H9 (cell line): ENCODE data around the gene FOXF2. TPM values are rescaled to one million over a fixed set of nuclear protein-coding genes. Genes with fewer than 3 reads are reported as not detected.

Source experiments
- DNase-seq: peaks from one replicate; pipeline ENCODE4 v3.0.0-alpha.2; 2017
- H2AFZ ChIP-seq: one replicate; pipeline ENCODE4 v1.6.1; 2013; ENCODE audit warnings: mild to moderate bottlenecking, low read length, control low read depth, moderate library complexity
- H2AK5ac ChIP-seq: 2 replicates; pipeline ENCODE4 v1.6.1; 2013; ENCODE audit warnings: low read length, control low read depth, mixed read lengths; ENCODE audit not compliant: insufficient read length
- H2BK120ac ChIP-seq: one replicate; pipeline ENCODE4 v1.6.1; 2013; ENCODE audit warnings: low read depth, mild to moderate bottlenecking, low read length, control low read depth, inconsistent platforms; ENCODE audit not compliant: poor library complexity, severe bottlenecking
- H2BK12ac ChIP-seq: 2 replicates; pipeline ENCODE4 v1.6.1; 2013; ENCODE audit warnings: low read length, control low read depth, mixed read lengths, low read depth; ENCODE audit not compliant: insufficient read length
- H2BK15ac ChIP-seq: 2 replicates; pipeline ENCODE4 v1.6.1; 2013; ENCODE audit warnings: low read depth, low read length, control low read depth
- H2BK20ac ChIP-seq: one replicate; pipeline ENCODE4 v1.6.1; 2013; ENCODE audit warnings: low read depth, mild to moderate bottlenecking, low read length, control low read depth, inconsistent platforms; ENCODE audit not compliant: poor library complexity, severe bottlenecking
- H2BK5ac ChIP-seq: 2 replicates; pipeline ENCODE4 v1.6.1; 2013; ENCODE audit warnings: low read length, control low read depth, mixed read lengths; ENCODE audit not compliant: insufficient read length
- H3K14ac ChIP-seq: 2 replicates; pipeline ENCODE4 v1.6.1; 2013; ENCODE audit warnings: low read length, control low read depth; ENCODE audit not compliant: insufficient read depth
- H3K18ac ChIP-seq: 2 replicates; pipeline ENCODE4 v1.6.1; 2013; ENCODE audit warnings: low read depth, mild to moderate bottlenecking, mixed read lengths, low read length, control low read depth; ENCODE audit not compliant: insufficient read length
- H3K23ac ChIP-seq: 2 replicates; pipeline ENCODE4 v1.6.1; 2013; ENCODE audit warnings: low read length, control low read depth, mixed read lengths, low read depth; ENCODE audit not compliant: insufficient read length
- H3K23me2 ChIP-seq: 2 replicates; pipeline ENCODE4 v1.6.1; 2013; ENCODE audit warnings: low read depth, mild to moderate bottlenecking, mixed read lengths, low read length, control low read depth; ENCODE audit not compliant: insufficient read length, poor library complexity, severe bottlenecking
- H3K27ac ChIP-seq: 2 replicates; pipeline ENCODE4 v1.5.1; 2013; ENCODE audit warnings: low read length, control low read depth, mixed read lengths, low read depth; ENCODE audit not compliant: insufficient read length
- H3K27me3 ChIP-seq: 2 replicates; pipeline ENCODE4 v1.6.1; 2013; ENCODE audit warnings: low read length, control low read depth, inconsistent platforms; ENCODE audit not compliant: insufficient read depth
- H3K4ac ChIP-seq: 2 replicates; pipeline ENCODE4 v1.6.1; 2013; ENCODE audit warnings: low read depth, mild to moderate bottlenecking, control low read depth, inconsistent platforms, low read length, moderate library complexity
- H3K4me1 ChIP-seq: 2 replicates; pipeline ENCODE4 v1.6.1; 2013; ENCODE audit warnings: low read length, control low read depth, inconsistent platforms; ENCODE audit not compliant: insufficient read depth
- H3K4me2 ChIP-seq: 2 replicates; pipeline ENCODE4 v1.6.1; 2013; ENCODE audit warnings: low read length, control low read depth, mixed read lengths; ENCODE audit not compliant: insufficient read length, insufficient read depth
- H3K56ac ChIP-seq: 2 replicates; pipeline ENCODE4 v1.6.1; 2013; ENCODE audit warnings: low read depth, mild to moderate bottlenecking, mixed read lengths, low read length, control low read depth; ENCODE audit not compliant: insufficient read length
- H3K79me1 ChIP-seq: 2 replicates; pipeline ENCODE4 v1.6.1; 2013; ENCODE audit warnings: low read depth, mild to moderate bottlenecking, moderate library complexity, low read length, control low read depth, inconsistent platforms; ENCODE audit not compliant: insufficient read depth, poor library complexity, severe bottlenecking
- H3K79me2 ChIP-seq: 2 replicates; pipeline ENCODE4 v1.6.1; 2013; ENCODE audit warnings: low read length, control low read depth, inconsistent platforms; ENCODE audit not compliant: insufficient read depth
- H3K9ac ChIP-seq: 2 replicates; pipeline ENCODE4 v1.6.1; 2013; ENCODE audit warnings: low read length, control low read depth, mixed read lengths; ENCODE audit not compliant: insufficient read length; ENCODE audit errors: extremely low read depth
- H3K9me3 ChIP-seq: one replicate; pipeline ENCODE4 v1.6.1; 2013; ENCODE audit warnings: low read depth, low read length, inconsistent platforms; ENCODE audit not compliant: control insufficient read depth
- H3T11ph ChIP-seq: one replicate; pipeline ENCODE4 v1.6.1; 2013; ENCODE audit warnings: mild to moderate bottlenecking, low read length, control low read depth, inconsistent platforms
- H4K20me1 ChIP-seq: one replicate; pipeline ENCODE4 v1.6.1; 2013; ENCODE audit not compliant: control insufficient read depth, insufficient read length, insufficient read depth
- H4K5ac ChIP-seq: 2 replicates; pipeline ENCODE4 v1.6.1; 2013; ENCODE audit warnings: low read depth, mild to moderate bottlenecking, mixed read lengths, low read length, control low read depth; ENCODE audit not compliant: insufficient read length
- H4K8ac ChIP-seq: replicated peaks from 2 replicates; pipeline ENCODE4 v1.6.1; 2013; ENCODE audit warnings: low read length, control low read depth, mixed read lengths, low read depth; ENCODE audit not compliant: insufficient read length
- H4K91ac ChIP-seq: 2 replicates; pipeline ENCODE4 v1.6.1; 2013; ENCODE audit warnings: low read depth, mild to moderate bottlenecking, moderate library complexity, mixed read lengths, low read length, control low read depth; ENCODE audit not compliant: insufficient read length
- H3K27ac Mint-ChIP-seq, 3 experiments: 2 replicates in 2 of 3; 3 replicates in 1 of 3; pipeline ENCODE4 v1.8.0; 2020 to 2021; ENCODE audit warnings: mixed read lengths in 3 of 3, mild to moderate bottlenecking in 1 of 3, moderate library complexity in 1 of 3
- H3K27me3 Mint-ChIP-seq: 2 replicates; pipeline ENCODE4 v1.8.0; 2021; ENCODE audit warnings: low read depth, mild to moderate bottlenecking, moderate library complexity, mixed read lengths
- H3K36me3 Mint-ChIP-seq, 3 experiments: 2 replicates in 2 of 3; 3 replicates in 1 of 3; pipeline ENCODE4 v1.8.0; 2020 to 2021; ENCODE audit warnings: low read depth in 3 of 3, mixed read lengths in 3 of 3; ENCODE audit not compliant: insufficient read depth in 1 of 3
- H3K4me1 Mint-ChIP-seq, 2 experiments: 2 replicates each; pipeline ENCODE4 v1.8.0; 2020; ENCODE audit warnings: mixed read lengths in 2 of 2
- H3K4me3 Mint-ChIP-seq, 2 experiments: 2 replicates in 1 of 2; 3 replicates in 1 of 2; pipeline ENCODE4 v1.8.0; 2020 to 2021; ENCODE audit warnings: mild to moderate bottlenecking in 2 of 2, mixed read lengths in 2 of 2, moderate library complexity in 1 of 2
- H3K9me3 Mint-ChIP-seq, 2 experiments: 2 replicates in 1 of 2; 3 replicates in 1 of 2; pipeline ENCODE4 v1.8.0; 2020; ENCODE audit warnings: mild to moderate bottlenecking in 2 of 2, mixed read lengths in 2 of 2, moderate library complexity in 1 of 2
- WGBS: extraction: QIAGEN DNeasy Blood & Tissue Kit; methylation state at CpG from one replicate; pipeline ENCODE4 v1.1.7; 2013; ENCODE audit warnings: missing lambda C conversion rate, low lambda C conversion rate, mixed read lengths; ENCODE audit not compliant: insufficient read length; ENCODE audit errors: extremely low coverage; 5-methylcytosine and 5-hydroxymethylcytosine counted together
- total RNA-seq: library from RNA; stranded (reverse); gene quantifications from 2 replicates; pipeline ENCODE4 v1.2.1, GENCODE V29; 2021
- TF ChIP-seq, protein P1 (sequence below): fragments of 200-600 bp; sonication (generic); conservative IDR thresholded peaks from 3 replicates; pipeline ENCODE4 v1.8.0; 2021; ENCODE audit warnings: antibody characterized with exemption, mild to moderate bottlenecking

The FOXF2 gene
- total RNA-seq, 1 experiment from 2014 or later = not detected

GRCh38 chr6:1379788-1380147, 9.6 kb upstream of the FOXF2 start:
- Histone ChIP-seq H3K79me1 (no peaks in the 10 kb centered on the region), H3K23ac (no peak overlapping the region), H3K23me2 (peaks cover 12% of the 10 kb centered on the region), H2AFZ (no peak overlapping the region), H2BK20ac (no peak overlapping the region), H3K14ac (no peak overlapping the region), H3K4ac (no peak overlapping the region), H3K4me1 (no peaks in the 10 kb centered on the region), H2BK12ac (no peak overlapping the region), H2BK15ac (no peak overlapping the region), H4K8ac (no peak overlapping the region), H3K9me3 (no peaks in the 10 kb centered on the region), H2BK5ac (no peak overlapping the region), H4K91ac (no peak overlapping the region), H2BK120ac (no peak overlapping the region), H3K9ac (no peak overlapping the region), H3K56ac (no peak overlapping the region), H3K79me2 (no peaks in the 10 kb centered on the region), H3K4me2 (no peak overlapping the region), H3K27me3 (peaks cover 77% of the 10 kb centered on the region), H4K20me1 (no peaks in the 10 kb centered on the region), H3T11ph (no peak overlapping the region), H3K18ac (no peak overlapping the region), H3K27ac (no peak overlapping the region), H2AK5ac (no peak overlapping the region), H4K5ac (no peak overlapping the region)
- peaks cover 97% of the 10 kb centered on the region for H3K27me3 Mint-ChIP-seq
- H3K36me3 Mint-ChIP-seq = no peaks in the 10 kb centered on the region
- TF ChIP-seq, protein P1, sequence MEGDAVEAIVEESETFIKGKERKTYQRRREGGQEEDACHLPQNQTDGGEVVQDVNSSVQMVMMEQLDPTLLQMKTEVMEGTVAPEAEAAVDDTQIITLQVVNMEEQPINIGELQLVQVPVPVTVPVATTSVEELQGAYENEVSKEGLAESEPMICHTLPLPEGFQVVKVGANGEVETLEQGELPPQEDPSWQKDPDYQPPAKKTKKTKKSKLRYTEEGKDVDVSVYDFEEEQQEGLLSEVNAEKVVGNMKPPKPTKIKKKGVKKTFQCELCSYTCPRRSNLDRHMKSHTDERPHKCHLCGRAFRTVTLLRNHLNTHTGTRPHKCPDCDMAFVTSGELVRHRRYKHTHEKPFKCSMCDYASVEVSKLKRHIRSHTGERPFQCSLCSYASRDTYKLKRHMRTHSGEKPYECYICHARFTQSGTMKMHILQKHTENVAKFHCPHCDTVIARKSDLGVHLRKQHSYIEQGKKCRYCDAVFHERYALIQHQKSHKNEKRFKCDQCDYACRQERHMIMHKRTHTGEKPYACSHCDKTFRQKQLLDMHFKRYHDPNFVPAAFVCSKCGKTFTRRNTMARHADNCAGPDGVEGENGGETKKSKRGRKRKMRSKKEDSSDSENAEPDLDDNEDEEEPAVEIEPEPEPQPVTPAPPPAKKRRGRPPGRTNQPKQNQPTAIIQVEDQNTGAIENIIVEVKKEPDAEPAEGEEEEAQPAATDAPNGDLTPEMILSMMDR = no peak
- peaks cover 16 to 22% of the 10 kb centered on the region in 2 experiments for H3K4me1 Mint-ChIP-seq
- DNase-seq = no peak
- WGBS = no CpG with 5 or more reads among the region's 6 CpGs
- H3K27ac Mint-ChIP-seq = no peak overlapping the region
- H3K4me3 Mint-ChIP-seq = peak overlapping the region in 1 of 2 experiments; percentile 29; a peak in 1 of 5 replicates
- H3K9me3 Mint-ChIP-seq = peaks cover 0 to 5% of the 10 kb centered on the region in 2 experiments; a peak in 2 of 5 replicates
